Left kidney (tissue), 2 donors: ENCODE data around the gene ARSB. TPM values are rescaled to one million over a fixed set of nuclear protein-coding genes. Genes with fewer than 3 reads are reported as not detected.
"Not testable (repeated sequence)": the region's sequence is repeated elsewhere in the genome, so short reads cannot be mapped to it uniquely, and the experiment has no call there.

Experiments
- DNase-seq: peaks from one replicate; pipeline ENCODE4 v3.0.0-alpha.2; 2013
- polyA plus RNA-seq: library from polyadenylated mRNA; unstranded; fragments of 120-200 nt; gene quantifications from one replicate; pipeline ENCODE4 v1.2.1, GENCODE V29; 2013; ENCODE audit not compliant: insufficient read length

ARSB gene
- polyA plus RNA-seq, 1 donor: 28.5 TPM

GRCh38 chr5:78905084-78905938, 79.8 kb downstream of the ARSB start:
- no peak for DNase-seq

DNA sequence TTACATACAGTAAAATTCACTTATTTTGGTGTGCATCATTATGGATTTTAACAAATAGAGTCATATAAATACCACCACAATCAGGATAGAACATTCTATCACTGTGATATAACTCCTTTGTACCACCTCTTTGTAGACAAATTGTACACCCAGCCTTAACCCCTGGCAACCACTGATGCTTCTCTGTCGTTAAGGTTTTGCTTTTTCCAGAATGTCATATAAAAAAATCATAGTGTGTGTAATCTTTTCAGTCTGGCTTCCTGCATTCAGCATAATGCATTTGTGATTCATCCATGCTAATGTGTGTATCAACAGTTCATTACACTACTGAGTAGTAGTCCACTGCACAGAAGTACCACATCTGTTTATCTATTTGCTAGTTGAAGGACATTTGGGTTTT, 81.2 kb downstream of the ARSB start:
- DNase-seq: no peak

- no peak for DNase-seq
Measured at GRCh38 chr5:78903353-78903752, 81.8 kb downstream of the ARSB start.

- DNase-seq: no peak
Measured at GRCh38 chr5:78899922-78900362, 85.2 kb downstream of the ARSB start.

- no peak for DNase-seq
Measured at GRCh38 chr5:78896132-78896531, 89.0 kb downstream of the ARSB start.

- DNase-seq: no peak
Measured at GRCh38 chr5:78895616-78896015, 89.5 kb downstream of the ARSB start.

DNA sequence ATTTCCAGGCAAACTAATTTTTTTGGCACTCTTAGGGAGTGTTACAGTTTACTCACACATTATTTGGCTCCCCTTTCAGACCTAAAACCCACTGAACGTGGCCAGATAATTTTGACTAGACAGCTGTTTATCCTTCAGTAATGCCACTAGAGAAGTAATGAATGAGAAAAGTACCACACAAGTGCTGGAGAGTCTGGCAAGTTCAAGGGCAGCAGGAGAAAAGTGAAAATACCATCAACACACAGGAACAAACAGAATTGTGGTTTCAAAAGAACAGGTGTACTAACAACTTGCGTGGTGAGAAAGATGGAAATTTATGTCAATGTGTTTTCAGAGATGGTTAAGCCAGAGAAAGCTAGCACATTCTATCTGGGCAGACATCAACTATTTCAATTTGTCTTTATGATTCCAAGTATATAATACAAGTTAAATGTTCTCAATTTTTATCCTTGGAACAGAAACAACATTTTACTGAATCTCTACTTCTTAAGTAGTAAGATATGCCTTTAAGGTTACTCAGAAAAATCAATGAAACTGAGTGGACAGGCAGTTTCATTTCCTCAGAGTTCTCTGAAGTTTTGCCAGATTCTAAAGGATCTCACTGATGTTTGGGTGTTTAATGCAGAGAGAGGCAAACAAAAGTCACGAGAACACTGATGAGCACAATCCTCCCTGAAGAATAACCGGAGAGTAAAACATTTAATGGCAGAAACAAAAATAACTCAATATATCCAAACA, 91.0 kb downstream of the ARSB start:
- DNase-seq: no peak

DNA sequence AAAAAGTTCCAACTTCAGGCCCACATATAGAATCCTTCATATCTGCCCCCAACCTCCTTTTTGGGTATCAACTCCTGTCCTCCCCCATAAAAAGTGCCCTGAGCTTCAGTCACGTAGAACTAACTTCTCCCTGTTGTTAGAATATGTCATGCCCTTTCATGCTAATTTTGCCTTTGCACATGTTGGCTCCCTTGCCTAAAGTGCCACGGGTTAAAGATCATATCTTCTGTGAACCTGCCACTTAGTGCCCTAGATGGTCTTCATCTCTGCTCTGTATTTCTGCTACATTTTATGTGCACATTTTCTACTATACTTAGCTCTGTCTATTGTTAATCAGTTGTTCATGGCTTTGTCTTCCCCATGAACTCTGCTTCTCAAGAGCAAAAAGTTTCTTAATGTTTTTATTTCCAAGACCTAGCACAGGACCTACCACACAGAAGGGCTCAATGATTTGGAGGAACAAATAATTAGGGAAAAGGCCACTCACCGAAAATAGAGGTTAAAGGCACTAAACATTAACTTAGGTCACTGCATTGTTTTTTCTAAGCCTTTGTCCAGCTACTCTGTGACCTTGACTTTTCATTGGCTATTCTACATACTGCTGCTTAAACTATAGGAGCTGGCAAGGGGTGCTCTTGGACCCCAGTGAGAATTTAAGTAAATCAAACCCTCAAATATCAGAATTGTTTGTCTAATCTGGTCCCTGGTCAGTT, 94.3 kb downstream of the ARSB start:
- no peak for DNase-seq

DNA sequence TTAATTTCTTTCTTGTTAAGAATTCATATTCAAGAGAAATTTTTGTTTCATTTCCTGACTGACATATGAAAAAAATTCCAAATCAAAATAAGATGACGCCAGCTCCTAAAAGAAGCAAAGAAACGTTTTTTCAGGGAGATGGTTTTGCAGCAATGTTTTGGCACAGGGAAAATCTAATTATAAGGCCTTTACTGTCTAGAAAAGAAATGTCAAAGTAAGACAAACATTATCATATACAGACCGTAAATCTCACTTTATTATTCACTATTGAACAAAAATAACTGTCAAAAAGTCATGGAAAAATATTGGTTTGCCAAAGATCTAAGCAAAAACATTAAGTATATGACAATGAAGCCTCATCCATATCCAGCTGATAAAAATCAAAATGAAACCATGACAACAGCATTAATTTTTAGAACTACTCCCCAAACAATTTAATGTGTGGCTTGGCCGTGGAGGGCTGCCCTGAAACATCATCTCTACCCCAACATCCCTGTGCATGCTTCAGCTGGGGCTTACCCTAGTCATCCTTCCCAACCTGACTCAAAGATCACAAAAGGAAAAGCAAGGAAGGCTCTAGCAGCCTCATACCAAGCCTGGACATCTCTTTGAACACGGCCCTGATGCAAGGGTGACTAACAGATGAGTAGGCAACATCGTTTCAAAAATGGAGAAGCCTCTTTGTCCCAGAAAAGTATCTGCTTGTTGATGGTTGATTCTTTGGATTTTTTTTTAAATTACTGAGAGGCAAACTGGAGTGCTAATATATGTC, 95.6 kb downstream of the ARSB start:
- DNase-seq: no peak

DNA sequence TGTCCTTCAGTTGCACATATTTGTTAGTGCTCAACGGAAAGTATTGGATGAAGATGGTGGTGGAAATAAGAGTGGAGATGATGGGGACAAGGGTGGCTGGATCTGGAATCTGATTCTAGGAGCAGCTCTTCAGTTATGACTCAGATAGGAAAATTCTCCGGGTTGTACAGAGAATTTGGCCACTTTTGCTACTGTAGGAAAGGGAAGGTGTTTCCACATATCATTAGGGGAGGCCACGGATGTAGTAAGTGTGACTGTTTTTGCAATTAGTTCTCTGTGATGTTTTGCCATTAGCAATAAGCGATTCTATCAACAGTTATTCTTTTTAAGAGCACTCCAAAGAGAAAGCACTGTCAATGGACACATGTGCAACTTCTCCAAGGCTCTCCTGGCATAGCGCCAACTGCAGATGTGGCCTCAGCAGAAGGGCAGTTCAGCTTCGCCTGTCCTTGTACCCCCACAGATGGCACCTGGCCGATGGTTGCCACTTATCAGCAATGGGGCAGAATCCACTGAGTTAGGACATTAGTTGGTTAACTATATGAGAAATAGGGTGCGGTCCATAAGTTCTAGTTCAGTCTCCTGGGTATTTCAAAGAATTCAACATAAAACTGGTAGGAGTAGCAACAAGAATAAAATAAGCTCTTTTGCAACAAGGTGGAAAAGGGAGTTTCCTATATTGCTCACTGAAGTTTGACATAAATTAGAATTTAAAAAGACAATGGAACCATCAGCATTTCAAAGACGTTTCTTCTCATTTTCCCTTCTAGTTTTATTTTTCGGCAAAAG, 96.3 kb downstream of the ARSB start:
- no peak for DNase-seq

GRCh38 chr5:78887384-78888118, 97.6 kb downstream of the ARSB start:
- DNase-seq: no peak

- no peak for DNase-seq
Measured at GRCh38 chr5:78886341-78887230, 98.5 kb downstream of the ARSB start.

DNA sequence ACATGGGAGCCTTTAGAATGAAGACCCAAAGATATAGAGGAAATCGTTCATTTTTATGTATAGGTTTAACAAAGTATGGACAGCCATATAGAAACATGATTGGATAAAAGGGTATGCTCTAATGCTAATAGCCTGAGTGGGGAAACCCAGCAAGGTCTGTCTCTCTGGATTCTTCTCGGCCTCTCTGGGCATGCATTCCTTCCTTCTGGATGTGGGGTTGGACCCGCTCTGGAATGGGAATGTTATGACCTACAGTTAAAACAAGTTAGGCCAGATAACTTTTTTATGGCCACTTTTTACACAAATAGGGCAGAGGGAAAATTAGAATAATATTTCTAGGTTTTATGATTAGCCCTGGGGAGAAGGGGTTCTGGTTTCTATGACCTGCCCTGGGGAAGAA, 103.2 kb downstream of the ARSB start:
- no peak for DNase-seq

DNA sequence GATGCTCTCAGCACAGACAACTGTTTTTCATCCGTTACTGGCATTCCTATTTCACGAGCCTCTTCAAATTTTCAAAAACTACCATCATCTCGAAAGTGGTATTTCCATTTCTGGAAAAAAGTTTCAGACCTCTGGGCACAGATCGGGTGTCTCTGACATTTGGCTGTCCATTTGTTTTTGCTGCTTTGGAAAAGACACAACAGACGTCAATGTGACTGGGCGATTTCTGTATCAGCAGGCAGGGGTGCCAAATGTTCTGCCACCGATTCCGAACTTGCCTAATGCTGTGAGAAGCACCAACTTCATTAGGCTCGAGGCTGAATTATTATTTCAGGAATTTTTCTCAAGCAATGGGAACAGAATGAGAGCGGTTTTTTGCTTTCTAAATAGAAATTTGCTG, 105.6 kb downstream of the ARSB start:
- DNase-seq: no peak

DNA sequence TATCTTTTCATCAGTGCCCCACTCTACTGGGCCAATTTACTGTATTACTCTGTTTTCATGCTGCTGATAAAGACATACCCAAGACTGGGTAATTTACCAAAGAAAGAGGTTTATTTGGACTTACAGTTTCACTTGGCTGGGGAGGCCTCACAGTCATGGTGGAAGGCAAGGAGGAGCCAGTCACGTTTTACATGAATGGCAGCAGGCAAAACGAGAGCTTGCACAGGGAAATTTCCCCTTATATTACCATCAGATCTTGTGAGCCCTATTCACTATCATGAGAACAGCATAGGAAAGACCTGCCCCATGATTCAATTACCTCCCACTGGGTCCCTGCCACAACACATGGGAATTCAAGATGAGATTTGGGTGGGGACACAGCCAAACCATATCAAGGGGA, 119.0 kb downstream of the ARSB start:
- not testable (repeated sequence) for DNase-seq

DNA sequence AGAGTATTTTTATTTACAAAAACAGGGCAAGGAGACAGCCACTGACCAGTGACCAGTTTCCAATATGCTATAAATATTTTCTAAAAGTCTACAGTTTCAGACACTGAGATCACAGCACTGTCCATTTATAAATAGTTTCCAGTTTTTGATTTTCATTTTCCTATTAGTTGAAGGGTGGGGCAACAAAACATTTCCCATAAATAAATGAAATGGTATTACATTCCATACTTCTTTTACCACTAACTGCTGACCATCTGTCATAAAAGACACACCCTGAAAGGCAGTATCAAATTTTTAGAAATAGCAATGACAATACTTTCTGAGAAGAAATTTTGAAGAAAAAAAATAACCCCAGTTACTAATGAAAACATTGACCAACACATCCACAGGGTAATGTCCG, 126.7 kb downstream of the ARSB start:
- no peak for DNase-seq

DNA sequence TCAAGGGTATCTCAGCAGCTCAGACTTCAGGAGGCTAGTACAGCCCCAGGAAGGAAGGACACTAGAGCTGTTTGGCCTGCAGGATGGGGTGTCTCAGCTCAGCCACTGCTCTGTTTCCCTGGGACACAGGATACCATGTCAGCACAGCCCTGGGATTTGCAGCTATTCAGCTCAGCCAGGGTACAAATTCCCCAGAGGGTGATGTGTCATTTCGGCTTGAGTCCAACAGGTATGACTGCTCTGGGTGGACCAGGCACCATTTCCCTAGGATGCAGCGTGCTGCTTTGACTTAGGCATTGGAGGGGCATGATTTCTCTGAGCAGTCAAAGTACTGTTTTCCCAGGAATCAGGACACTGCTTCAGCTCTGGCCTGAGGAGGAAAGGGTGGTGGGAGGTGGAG, 130.1 kb downstream of the ARSB start:
- no peak for DNase-seq

GRCh38 chr5:78851891-78852290, 133.2 kb downstream of the ARSB start:
- DNase-seq: not testable (repeated sequence)

DNA sequence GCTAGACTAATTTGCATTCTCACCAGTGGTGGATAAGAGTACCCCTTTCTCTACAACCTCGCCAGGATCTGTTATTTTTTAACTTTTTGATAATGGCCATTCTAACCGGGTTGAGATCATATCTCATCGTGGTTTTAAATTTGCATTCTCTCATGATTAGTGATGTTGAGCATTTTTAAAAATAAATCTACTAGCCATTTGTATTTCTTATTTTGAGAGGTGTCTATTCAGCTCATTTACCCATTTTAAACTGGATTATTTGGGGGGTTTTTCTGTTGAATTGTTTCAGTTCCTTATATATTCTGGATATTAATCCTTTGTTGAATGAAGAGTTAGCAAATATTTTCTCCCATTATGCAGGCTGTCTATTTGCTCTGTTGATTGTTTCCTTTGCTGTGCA, 139.6 kb downstream of the ARSB start:
- no peak for DNase-seq
